ENCODE measurements around the gene PNPLA3.
A peak's percentile ranks its signal among the peaks of the same experiment; 100 is the strongest.

PNPLA3 gene

GRCh38 chr22:43923631-43924464 is at the start of gene PNPLA3:
Gene PNPLA3, plus strand, starts transcription at chr22:43923805. Its CDS starts 107 bp downstream, at chr22:43923912.
- DNase-seq = peak; percentile 90

- DNase-seq = no peak
Observed at GRCh38 chr22:43876866-43877509, 46.6 kb upstream of the PNPLA3 start.

- no peak for DNase-seq
Observed at GRCh38 chr22:43878079-43878795, 45.4 kb upstream of the PNPLA3 start.

GRCh38 chr22:43878831-43879550 is 44.6 kb upstream of the PNPLA3 start:
- no peak for DNase-seq

GRCh38 chr22:43879901-43880540 is 43.6 kb upstream of the PNPLA3 start:
- no peak for DNase-seq

- DNase-seq = no peak
Observed at GRCh38 chr22:43880541-43880991, 43.0 kb upstream of the PNPLA3 start.

GRCh38 chr22:43881091-43882061 is 42.2 kb upstream of the PNPLA3 start:
- no peak for DNase-seq

GRCh38 chr22:43882122-43882767 is 41.4 kb upstream of the PNPLA3 start:
- no peak for DNase-seq

GRCh38 chr22:43883012-43883661 is 40.5 kb upstream of the PNPLA3 start:
- peak; percentile 89 for DNase-seq

- no peak for DNase-seq
Observed at GRCh38 chr22:43883719-43884415, 39.7 kb upstream of the PNPLA3 start.

GRCh38 chr22:43884600-43885318 is 38.8 kb upstream of the PNPLA3 start:
- peak; percentile 74 for DNase-seq

- no peak for DNase-seq
Observed at GRCh38 chr22:43885319-43885671, 38.3 kb upstream of the PNPLA3 start.

- DNase-seq = no peak
Observed at GRCh38 chr22:43885786-43886185, 37.8 kb upstream of the PNPLA3 start.

GRCh38 chr22:43886231-43886630 is 37.4 kb upstream of the PNPLA3 start:
- DNase-seq = no peak

- no peak for DNase-seq
Observed at GRCh38 chr22:43887391-43887790, 36.2 kb upstream of the PNPLA3 start.

GRCh38 chr22:43888740-43889139 is 34.9 kb upstream of the PNPLA3 start:
- no peak for DNase-seq

- DNase-seq = no peak
Observed at GRCh38 chr22:43889201-43889859, 34.3 kb upstream of the PNPLA3 start.

- DNase-seq = no peak
Observed at GRCh38 chr22:43889860-43890253, 33.7 kb upstream of the PNPLA3 start.

Measured in hematopoietic multipotent progenitor cell treated with erythropoietin and hydrocortisone succinate and interleukin-3 and kit ligand, for 6 days (in vitro differentiated cells).